GM18951 (cell line): ENCODE data around the gene ZNF865.
A peak's percentile ranks its signal among the peaks of the same experiment; 100 is the strongest.

ENCODE experiments used
- POLR2A ChIP-seq: IDR thresholded peaks from 4 replicates; pipeline ENCODE4 v1.6.1; 2011; ENCODE audit warnings: mild to moderate bottlenecking; ENCODE audit not compliant: insufficient read length, insufficient read depth; ENCODE audit errors: extremely low read depth
- in situ Hi-C: fragments of 300-500 bp; cut with MboI; formaldehyde crosslinking; loops from one replicate; pipeline ENCODE4 v1.12.0; 2022; ENCODE audit warnings: low sequenced_read_pairs, mixed read lengths, inconsistent platforms; ENCODE audit not compliant: unreplicated experiment

Gene ZNF865

DNA sequence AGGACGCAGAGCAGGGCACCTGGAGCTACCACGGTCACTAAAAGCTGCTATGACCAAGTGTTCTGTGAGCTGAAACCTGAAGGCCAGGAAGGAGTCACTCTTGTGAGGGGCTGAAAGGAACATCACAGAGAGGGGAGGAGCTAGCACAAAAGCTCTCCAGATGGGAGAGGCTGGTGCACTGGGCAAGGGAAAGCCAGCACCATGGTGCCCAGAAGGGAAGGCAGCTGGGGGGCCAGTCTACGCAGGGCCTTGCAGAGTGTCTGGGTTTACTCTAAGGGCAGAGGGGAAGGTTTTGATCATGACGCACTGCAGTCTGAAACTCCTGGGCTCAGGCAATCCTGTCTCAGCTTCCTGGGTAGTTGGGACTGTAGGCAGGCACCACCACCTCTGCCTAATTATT, 31.3 kb downstream of the ZNF865 start:
- in situ Hi-C loops = no loop called here
- TF ChIP-seq POLR2A = no peak

GRCh38 chr19:55637534-55637933, 32.1 kb downstream of the ZNF865 start:
- in situ Hi-C loops = no loop called here
- TF ChIP-seq POLR2A = no peak

- in situ Hi-C loops = no loop called here
- no peak for TF ChIP-seq POLR2A
These were observed 33.5 kb downstream of the ZNF865 start for GRCh38 chr19:55638864-55639359.

DNA sequence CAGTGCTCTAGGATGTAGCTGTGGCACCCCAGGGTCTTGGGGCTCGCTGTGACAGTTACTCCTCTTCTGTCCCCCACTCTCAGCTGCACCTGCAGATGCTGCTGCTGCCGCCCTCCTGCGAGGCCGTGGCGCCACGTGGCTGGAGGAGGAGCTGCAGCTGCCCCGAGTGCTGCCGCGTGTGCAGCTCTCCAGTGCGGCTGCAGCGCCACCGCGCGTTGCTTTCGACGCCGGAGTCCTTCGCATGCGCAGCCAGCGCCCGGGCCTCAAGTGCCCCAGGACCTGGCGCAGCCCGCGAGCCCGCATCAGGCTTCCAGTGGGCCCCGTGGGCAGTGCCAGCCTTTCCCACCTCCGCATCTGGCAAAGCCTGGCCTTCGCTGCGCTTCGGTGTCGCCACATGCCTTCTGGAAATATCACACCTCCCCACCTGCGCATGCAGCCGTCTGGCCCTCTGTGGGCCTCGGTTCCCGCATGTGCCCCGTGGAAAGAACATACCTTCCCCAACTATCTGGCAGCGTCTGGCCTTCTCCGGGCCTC, 34.7 kb downstream of the ZNF865 start:
- in situ Hi-C loops = no loop called here

GRCh38 chr19:55640577-55641425, 35.4 kb downstream of the ZNF865 start, which contains the start of gene ZNF580:
ZNF580 (plus strand) TSS chr19:55641002; CDS start chr19:55642509, 1,507 bp downstream.
- TF ChIP-seq POLR2A = peak; percentile 52
- in situ Hi-C loops = no loop called here

More for the DNA sequence above, 34.7 kb downstream of the ZNF865 start:
- TF ChIP-seq POLR2A = no peak

- in situ Hi-C loops = no loop called here
- TF ChIP-seq POLR2A = no peak
These were observed 36.1 kb downstream of the ZNF865 start for GRCh38 chr19:55641426-55642152.

- in situ Hi-C loops = no loop called here
- peak; percentile 35 for TF ChIP-seq POLR2A
These were observed 36.9 kb downstream of the ZNF865 start for GRCh38 chr19:55642153-55643002.

GRCh38 chr19:55643003-55643886, 37.8 kb downstream of the ZNF865 start, which contains the start of gene ZNF581:
ZNF581 (plus strand) TSS chr19:55643649; CDS start chr19:55644572, 923 bp downstream.
- peak; percentile 56 for TF ChIP-seq POLR2A
- in situ Hi-C loops = no loop called here

GRCh38 chr19:55643887-55644176, 38.4 kb downstream of the ZNF865 start:
- TF ChIP-seq POLR2A = no peak
- in situ Hi-C loops = no loop called here

DNA sequence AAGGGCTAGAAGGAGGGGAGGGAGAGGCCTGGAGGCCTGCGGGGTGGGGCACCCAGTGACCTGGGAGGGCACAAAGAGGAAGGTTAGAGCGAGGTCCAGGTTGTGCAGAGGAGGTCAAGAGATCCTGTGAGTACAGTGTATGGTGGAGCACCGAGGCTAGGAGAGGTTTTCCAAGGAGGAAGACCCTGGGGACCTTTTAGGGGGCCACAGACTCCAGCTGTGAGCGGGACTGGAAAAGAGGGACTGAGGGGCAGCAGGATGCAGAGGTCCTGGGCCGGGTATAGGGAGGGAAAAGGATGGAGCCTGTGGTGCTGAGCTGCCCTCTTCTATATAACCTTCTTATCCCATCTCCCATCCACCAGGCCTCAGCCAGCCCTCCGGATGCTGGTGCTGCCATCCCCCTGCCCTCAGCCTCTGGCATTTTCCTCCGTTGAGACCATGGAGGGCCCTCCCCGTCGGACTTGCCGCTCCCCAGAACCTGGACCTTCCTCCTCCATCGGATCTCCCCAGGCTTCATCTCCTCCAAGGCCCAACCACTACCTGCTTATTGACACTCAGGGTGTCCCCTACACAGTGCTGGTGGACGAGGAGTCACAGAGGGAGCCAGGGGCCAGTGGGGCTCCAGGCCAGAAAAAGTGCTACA, 38.9 kb downstream of the ZNF865 start:
- TF ChIP-seq POLR2A = no peak
- in situ Hi-C loops = no loop called here

- in situ Hi-C loops = no loop called here
- no peak for TF ChIP-seq POLR2A
These were observed 39.5 kb downstream of the ZNF865 start for GRCh38 chr19:55644842-55645511.

DNA sequence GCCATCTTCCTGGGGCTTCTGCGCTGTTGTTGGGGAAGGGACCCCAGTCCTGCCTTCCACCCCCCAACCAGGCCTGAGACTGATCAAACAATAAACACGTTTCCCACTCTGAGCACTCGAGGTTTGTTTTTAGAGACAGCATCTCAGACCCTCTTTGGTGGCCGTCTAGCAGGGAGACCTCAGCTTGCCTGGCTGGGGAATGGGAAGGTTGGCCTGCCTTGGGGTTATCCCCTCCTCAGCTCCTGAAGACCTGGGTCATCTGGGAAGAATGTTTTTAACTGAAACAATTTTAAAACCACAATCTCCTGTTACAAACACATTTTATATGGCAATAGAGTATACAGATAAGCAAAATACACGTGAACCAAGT, 40.0 kb downstream of the ZNF865 start:
- no peak for TF ChIP-seq POLR2A
- in situ Hi-C loops = no loop called here
